T-helper 17 cell (primary cell): Measurements from ENCODE around the gene FAM114A1. TPM values are rescaled to one million over a fixed set of nuclear protein-coding genes. Genes with fewer than 3 reads are reported as not detected.

Experiments
- ATAC-seq: fragments of 150-1000 bp; cut with Tn5 transposase; 2 replicates; pipeline ENCODE4 v1.10.0; 2021; ENCODE audit warnings: mild to moderate bottlenecking, moderate library complexity
- DNase-seq, 3 donors: peaks; one replicate each; pipeline versions ENCODE4 v3.0.0 to v3.0.0-alpha.2; 2020 to 2021
- H3K9me3 ChIP-seq: one replicate; pipeline ENCODE4 v1.7.0; 2013; ENCODE audit warnings: low read length, mild to moderate bottlenecking; ENCODE audit not compliant: control insufficient read depth, poor library complexity, severe bottlenecking
- H3K27ac Mint-ChIP-seq: one replicate; pipeline ENCODE4 v1.8.0; 2022; ENCODE audit warnings: mild to moderate bottlenecking, moderate library complexity, mixed read lengths
- H3K27me3 Mint-ChIP-seq: one replicate; pipeline ENCODE4 v1.8.0; 2022; ENCODE audit warnings: mixed read lengths
- H3K36me3 Mint-ChIP-seq: one replicate; pipeline ENCODE4 v1.8.0; 2022; ENCODE audit warnings: low read depth, mixed read lengths
- H3K4me1 Mint-ChIP-seq: one replicate; pipeline ENCODE4 v1.8.0; 2022; ENCODE audit warnings: mild to moderate bottlenecking, mixed read lengths
- H3K4me3 Mint-ChIP-seq: one replicate; pipeline ENCODE4 v1.8.0; 2022; ENCODE audit warnings: mild to moderate bottlenecking, moderate library complexity, mixed read lengths
- total RNA-seq, 4 donors: library from RNA in 2 of 4; stranded (reverse) in 2 of 4; gene quantifications; one replicate each; pipeline ENCODE4 v1.2.3 and lab custom pipeline; 2022 to 2026

Gene FAM114A1
- total RNA-seq, 2 donors from 2014 or later, result 0.50 TPM; not detected in 1

DNA sequence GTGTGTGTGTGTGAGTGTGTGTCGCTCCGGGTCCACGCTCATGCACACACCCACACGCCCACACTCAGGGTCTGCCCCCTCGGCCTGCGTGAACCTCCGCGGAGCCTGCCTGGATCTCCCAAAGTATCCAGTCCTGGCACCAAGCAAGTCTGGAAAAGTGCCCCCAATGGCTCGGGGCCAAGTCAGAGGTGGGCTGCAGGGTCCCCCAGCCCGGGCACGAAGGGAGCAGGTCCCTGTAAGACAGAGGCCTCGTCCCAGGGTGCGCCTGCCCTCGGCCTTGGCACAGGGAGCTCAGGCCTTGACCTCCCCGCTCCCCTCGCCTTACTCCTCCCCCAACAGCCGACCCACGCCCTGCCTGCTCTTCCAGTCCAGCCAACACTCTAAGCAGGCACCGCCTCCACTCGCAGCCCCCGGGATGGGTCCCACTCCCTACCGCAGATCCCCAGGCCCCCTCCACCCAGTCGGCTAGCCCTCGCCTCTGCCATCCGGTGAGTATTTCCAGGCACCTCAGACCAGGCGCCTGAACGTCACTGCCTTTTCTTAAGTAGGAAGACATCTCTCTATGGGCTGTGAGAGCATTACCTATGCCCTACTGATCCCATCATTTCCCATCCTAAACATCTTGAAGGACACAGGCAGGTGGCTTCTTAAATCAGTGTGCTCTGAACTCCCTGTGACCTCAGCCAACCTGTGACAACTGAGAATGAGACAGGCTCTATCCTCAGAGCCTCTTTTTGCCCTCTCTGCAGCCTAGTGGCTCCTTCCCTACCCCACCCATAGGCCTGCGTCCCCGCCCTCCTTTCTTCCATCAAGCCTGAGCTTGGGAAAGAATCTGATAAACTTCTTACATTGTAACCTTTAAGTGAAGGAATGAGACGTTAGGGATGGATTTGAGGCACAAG lies 704 bp downstream of the FAM114A1 start:
- Mint-ChIP-seq H3K4me3 (peak overlapping the region; percentile 82), H3K27me3 (peaks cover 40% of the 10 kb centered on the region), H3K4me1 (peaks cover 13% of the 10 kb centered on the region), H3K36me3 (no peaks in the 10 kb centered on the region), H3K27ac (no peak overlapping the region)
- no peaks in the 10 kb centered on the region for H3K9me3 ChIP-seq
- ATAC-seq (peak; percentile 42), DNase-seq (no peak)

GRCh38 chr4:38869511-38869910 lies 1.9 kb downstream of the FAM114A1 start:
- no peaks in the 10 kb centered on the region for H3K36me3 Mint-ChIP-seq
- H3K4me3 Mint-ChIP-seq, result peak overlapping the region; percentile 73
- DNase-seq, result no peak

GRCh38 chr4:38870098-38870808 lies 2.6 kb downstream of the FAM114A1 start:
- H3K27me3 Mint-ChIP-seq, result peaks cover 42% of the 10 kb centered on the region
- H3K9me3 ChIP-seq, result no peaks in the 10 kb centered on the region
- no peaks in the 10 kb centered on the region for H3K36me3 Mint-ChIP-seq
- H3K4me1 Mint-ChIP-seq, result peaks cover 12% of the 10 kb centered on the region
- no peak for DNase-seq
- H3K4me3 Mint-ChIP-seq, result no peak overlapping the region
- peak overlapping the region; percentile 11 for H3K27ac Mint-ChIP-seq
- ATAC-seq, result no peak

More at GRCh38 chr4:38869511-38869910, 1.9 kb downstream of the FAM114A1 start:
- ATAC-seq, result no peak
- no peak overlapping the region for H3K27ac Mint-ChIP-seq
- no peaks in the 10 kb centered on the region for H3K9me3 ChIP-seq
- peaks cover 41% of the 10 kb centered on the region for H3K27me3 Mint-ChIP-seq
- peaks cover 13% of the 10 kb centered on the region for H3K4me1 Mint-ChIP-seq

- Mint-ChIP-seq H3K27ac (no peak overlapping the region), H3K36me3 (peaks cover 2% of the 10 kb centered on the region), H3K27me3 (peaks cover 44% of the 10 kb centered on the region), H3K4me1 (peaks cover 11% of the 10 kb centered on the region), H3K4me3 (no peak overlapping the region)
- no peak for ATAC-seq
- no peaks in the 10 kb centered on the region for H3K9me3 ChIP-seq
- DNase-seq, result no peak
Measured at GRCh38 chr4:38871593-38871992, 4.0 kb downstream of the FAM114A1 start.

DNA sequence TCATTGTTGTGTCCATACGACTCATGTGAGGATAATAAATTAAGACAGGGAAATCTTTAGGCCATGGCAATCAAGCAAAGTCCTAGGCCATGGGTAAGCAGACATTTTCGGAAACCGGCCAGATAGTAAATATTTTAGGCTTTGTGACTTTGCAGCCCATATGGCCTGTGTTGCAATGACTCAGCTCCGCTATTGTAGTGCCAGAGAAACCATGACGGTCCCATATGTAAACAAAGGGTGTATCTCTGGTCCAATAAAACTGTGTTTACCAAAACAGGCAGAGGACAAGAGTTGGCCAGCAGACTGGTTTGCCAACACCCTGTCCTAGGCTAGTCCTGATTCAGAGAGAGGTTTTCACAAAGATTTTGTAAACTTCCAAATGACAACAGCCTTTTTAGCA lies 5.0 kb downstream of the FAM114A1 start:
- H3K9me3 ChIP-seq, result no peaks in the 10 kb centered on the region
- H3K27ac Mint-ChIP-seq, result no peak overlapping the region
- no peak for DNase-seq
- ATAC-seq, result no peak
- no peak overlapping the region for H3K4me3 Mint-ChIP-seq
- H3K4me1 Mint-ChIP-seq, result peaks cover 11% of the 10 kb centered on the region
- peaks cover 4% of the 10 kb centered on the region for H3K36me3 Mint-ChIP-seq
- H3K27me3 Mint-ChIP-seq, result peaks cover 43% of the 10 kb centered on the region

- no peak for DNase-seq
Measured at GRCh38 chr4:38873290-38873944, 5.8 kb downstream of the FAM114A1 start.

GRCh38 chr4:38876636-38877035 lies 9.0 kb downstream of the FAM114A1 start:
- peaks cover 4% of the 10 kb centered on the region for H3K36me3 Mint-ChIP-seq
- H3K27me3 Mint-ChIP-seq, result peaks cover 43% of the 10 kb centered on the region
- no peaks in the 10 kb centered on the region for H3K4me1 Mint-ChIP-seq
- no peak overlapping the region for H3K4me3 Mint-ChIP-seq
- DNase-seq (no peak), ATAC-seq (no peak)
- H3K9me3 ChIP-seq, result no peaks in the 10 kb centered on the region
- H3K27ac Mint-ChIP-seq, result no peak overlapping the region

More at GRCh38 chr4:38873290-38873944, 5.8 kb downstream of the FAM114A1 start:
- H3K27ac Mint-ChIP-seq, result no peak overlapping the region
- no peak overlapping the region for H3K4me3 Mint-ChIP-seq
- H3K4me1 Mint-ChIP-seq, result peaks cover 9% of the 10 kb centered on the region
- no peak for ATAC-seq
- H3K27me3 Mint-ChIP-seq, result peaks cover 46% of the 10 kb centered on the region
- H3K9me3 ChIP-seq, result no peaks in the 10 kb centered on the region
- peaks cover 4% of the 10 kb centered on the region for H3K36me3 Mint-ChIP-seq

DNA sequence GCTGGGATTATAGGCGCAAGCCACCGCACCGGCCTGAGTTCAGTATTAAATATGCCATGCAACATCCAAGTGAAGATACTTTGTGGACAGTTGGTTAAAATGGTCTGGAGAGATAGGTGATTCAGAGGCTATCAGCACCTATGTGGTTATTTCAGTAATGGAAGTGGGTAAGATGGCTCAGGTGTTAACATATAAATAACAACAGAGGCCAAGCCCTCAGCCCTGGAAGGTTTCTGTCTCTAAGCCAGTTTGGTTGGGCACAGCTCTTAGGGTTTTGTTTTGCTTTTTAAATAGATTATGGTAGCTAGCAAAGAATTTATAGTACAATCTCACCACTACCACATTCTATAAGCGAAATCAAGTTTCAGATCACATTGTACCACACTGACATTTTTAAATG lies 16.6 kb downstream of the FAM114A1 start:
- no peaks in the 10 kb centered on the region for H3K9me3 ChIP-seq
- H3K36me3 Mint-ChIP-seq, result no peaks in the 10 kb centered on the region

GRCh38 chr4:38889143-38889542 lies 21.5 kb downstream of the FAM114A1 start:
- Mint-ChIP-seq H3K27ac (no peak overlapping the region), H3K27me3 (peaks cover 6% of the 10 kb centered on the region), H3K4me3 (peak overlapping the region; percentile 12), H3K36me3 (peaks cover 2% of the 10 kb centered on the region), H3K4me1 (peaks cover 4% of the 10 kb centered on the region)
- no peaks in the 10 kb centered on the region for H3K9me3 ChIP-seq
- ATAC-seq (no peak), DNase-seq (no peak)

More for the DNA sequence above, 16.6 kb downstream of the FAM114A1 start:
- H3K4me1 Mint-ChIP-seq, result peaks cover 2% of the 10 kb centered on the region
- no peak for DNase-seq
- no peak overlapping the region for H3K4me3 Mint-ChIP-seq
- peaks cover 3% of the 10 kb centered on the region for H3K27me3 Mint-ChIP-seq
- ATAC-seq, result no peak
- no peak overlapping the region for H3K27ac Mint-ChIP-seq

DNA sequence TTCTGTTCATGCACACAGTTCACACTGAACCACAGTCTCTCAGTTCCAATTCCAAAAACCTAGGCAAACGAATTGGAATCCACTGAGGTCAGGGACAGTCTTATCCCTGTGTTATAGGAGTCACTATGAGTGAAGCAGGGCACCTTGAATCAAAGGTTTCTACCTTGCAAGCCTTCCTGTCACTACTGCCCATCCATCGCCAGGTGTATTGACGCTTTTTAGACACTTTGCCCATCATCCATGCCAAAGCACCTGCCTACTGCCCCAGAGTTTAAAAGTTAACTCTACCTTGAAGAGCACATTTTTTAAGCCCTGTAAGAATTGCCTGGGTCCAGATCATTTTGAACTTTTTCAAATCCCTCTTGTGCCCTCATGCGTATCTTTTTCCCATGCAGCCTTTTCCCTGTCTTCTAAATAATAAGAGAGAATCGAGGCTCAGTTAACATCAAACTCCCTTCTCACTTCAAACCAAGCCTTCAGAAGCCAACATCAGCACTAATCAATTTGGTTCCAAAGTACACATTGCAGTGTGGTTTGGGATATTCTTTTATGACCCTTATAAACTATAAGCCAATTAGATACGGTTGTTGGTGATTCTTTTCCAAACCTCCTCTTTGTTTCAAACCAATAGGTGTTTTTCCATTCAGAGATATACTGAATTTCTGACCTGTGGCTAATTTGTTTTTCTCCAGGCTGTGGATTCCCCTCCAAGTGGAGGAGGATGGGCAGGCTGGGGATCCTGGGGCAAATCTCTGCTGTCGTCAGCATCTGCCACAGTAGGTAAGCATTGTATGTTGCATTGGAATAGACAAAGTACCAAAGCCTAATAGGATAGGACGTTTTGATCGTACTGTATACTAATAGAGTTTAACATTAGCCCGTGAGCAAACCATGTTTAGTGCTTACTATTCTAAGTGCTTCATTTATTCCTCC lies 23.7 kb downstream of the FAM114A1 start:
- ATAC-seq (no peak), DNase-seq (no peak)
- Mint-ChIP-seq H3K27ac (no peak overlapping the region), H3K36me3 (peaks cover 2% of the 10 kb centered on the region), H3K4me3 (no peak overlapping the region), H3K4me1 (peaks cover 4% of the 10 kb centered on the region), H3K27me3 (peaks cover 23% of the 10 kb centered on the region)
- H3K9me3 ChIP-seq, result no peaks in the 10 kb centered on the region

DNA sequence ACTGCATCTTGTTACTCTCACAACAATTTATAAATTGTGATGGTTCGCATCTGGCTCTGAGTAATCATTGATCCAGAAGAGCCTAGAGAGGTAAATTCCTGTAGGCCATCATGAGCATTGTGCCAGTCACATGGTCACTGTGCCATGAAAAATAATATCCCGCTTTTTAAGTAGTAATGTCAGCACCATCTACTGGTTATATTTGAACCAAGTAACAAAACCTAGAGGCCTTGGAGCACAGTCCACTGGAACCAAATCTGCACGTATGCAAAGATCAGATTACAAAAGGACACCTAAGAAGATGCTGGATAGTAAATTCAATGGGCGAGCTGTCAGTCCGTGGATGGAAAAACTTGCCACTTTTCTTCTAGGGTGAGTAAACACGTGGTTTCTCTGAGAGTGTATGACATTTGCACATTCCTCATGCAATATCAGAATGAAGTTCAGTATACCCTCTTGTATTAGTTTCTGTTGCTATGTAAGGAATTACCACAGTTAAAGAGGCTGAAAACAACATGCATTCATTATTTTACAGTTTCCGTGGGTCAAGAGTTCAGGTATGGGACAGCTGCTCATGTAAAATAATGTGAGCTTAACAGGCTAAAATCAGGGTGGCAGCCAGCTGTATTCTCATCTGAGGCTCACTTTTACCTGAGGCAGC lies 26.8 kb downstream of the FAM114A1 start:
- H3K9me3 ChIP-seq, result no peaks in the 10 kb centered on the region
- Mint-ChIP-seq H3K4me3 (no peak overlapping the region), H3K4me1 (peaks cover under 1% of the 10 kb centered on the region), H3K27me3 (peaks cover 36% of the 10 kb centered on the region), H3K27ac (no peak overlapping the region), H3K36me3 (peaks cover 2% of the 10 kb centered on the region)
- ATAC-seq, result no peak
- DNase-seq, result no peak

DNA sequence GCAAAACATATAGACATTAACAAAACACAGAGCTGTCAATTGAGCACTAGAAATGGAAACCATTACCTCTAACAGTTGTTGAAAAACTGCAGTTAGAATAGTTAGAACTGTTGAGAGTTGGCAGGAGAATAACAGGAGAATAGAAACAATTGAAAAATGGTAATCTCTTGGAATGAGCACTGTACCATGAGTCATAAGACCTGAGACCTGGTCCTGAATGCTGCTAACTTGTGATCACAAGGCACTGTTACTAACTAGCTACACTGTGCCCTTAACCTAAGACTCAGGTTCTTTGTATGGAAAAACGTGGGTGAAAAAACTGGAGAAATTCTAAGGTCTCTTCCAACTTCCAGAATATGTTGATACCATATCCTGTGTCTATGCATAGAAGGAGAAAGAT lies 29.3 kb downstream of the FAM114A1 start:
- ATAC-seq, result no peak
- Mint-ChIP-seq H3K27me3 (peaks cover 36% of the 10 kb centered on the region), H3K4me1 (no peaks in the 10 kb centered on the region), H3K4me3 (no peak overlapping the region), H3K36me3 (no peaks in the 10 kb centered on the region), H3K27ac (no peak overlapping the region)
- no peak for DNase-seq
- H3K9me3 ChIP-seq, result no peaks in the 10 kb centered on the region
